ENCODE results near the gene PLA2G12A. TPM values are rescaled to one million over a fixed set of nuclear protein-coding genes. Genes with fewer than 3 reads are reported as not detected.

Gene PLA2G12A
- total and polyA plus RNA-seq, 2 donors, result 8.2 to 23.3 TPM

- Histone ChIP-seq H3K27ac (ENCODE audit: low read depth in 1 of 2, low read length in 1 of 2) (no peak overlapping the region), H3K4me1 (ENCODE audit: control insufficient read depth in 2 of 2, insufficient read depth in 2 of 2, low read length in 2 of 2) (no peaks in the 10 kb centered on the region), H3K9me3 (ENCODE audit: control insufficient read depth in 2 of 2, insufficient read depth in 1 of 2, low read length in 1 of 2) (no peaks in the 10 kb centered on the region), H3K4me3 (ENCODE audit: low read length in 2 of 2) (no peak overlapping the region), H3K27me3 (ENCODE audit: control insufficient read depth in 2 of 2, insufficient read depth in 1 of 2, low read length in 1 of 2) (no peaks in the 10 kb centered on the region), H3K36me3 (ENCODE audit: control insufficient read depth in 2 of 2, insufficient read depth in 2 of 2, low read length in 1 of 2) (no peaks in the 10 kb centered on the region)
- no peak for DNase-seq (ENCODE audit: low read depth in 6 of 9, low spot score in 9 of 9)
- WGBS, result 95% methylated on average over 4 of the region's 4 CpGs
These were observed 22.0 kb upstream of the PLA2G12A start for GRCh38 chr4:109751852-109752251.

GRCh38 chr4:109750652-109751244 is 20.9 kb upstream of the PLA2G12A start:
- Histone ChIP-seq H3K9me3 (ENCODE audit: control insufficient read depth in 2 of 2, insufficient read depth in 1 of 2, low read length in 1 of 2) (no peaks in the 10 kb centered on the region), H3K4me3 (ENCODE audit: low read length in 2 of 2) (no peak overlapping the region), H3K36me3 (ENCODE audit: control insufficient read depth in 2 of 2, insufficient read depth in 2 of 2, low read length in 1 of 2) (no peaks in the 10 kb centered on the region), H3K27ac (ENCODE audit: low read depth in 1 of 2, low read length in 1 of 2) (no peak overlapping the region), H3K4me1 (ENCODE audit: control insufficient read depth in 2 of 2, insufficient read depth in 2 of 2, low read length in 2 of 2) (no peaks in the 10 kb centered on the region), H3K27me3 (ENCODE audit: control insufficient read depth in 2 of 2, insufficient read depth in 1 of 2, low read length in 1 of 2) (no peaks in the 10 kb centered on the region)
- no peak for DNase-seq (ENCODE audit: low read depth in 6 of 9, low spot score in 9 of 9)
- WGBS, result 99% methylated on average over 4 of the region's 4 CpGs

DNA sequence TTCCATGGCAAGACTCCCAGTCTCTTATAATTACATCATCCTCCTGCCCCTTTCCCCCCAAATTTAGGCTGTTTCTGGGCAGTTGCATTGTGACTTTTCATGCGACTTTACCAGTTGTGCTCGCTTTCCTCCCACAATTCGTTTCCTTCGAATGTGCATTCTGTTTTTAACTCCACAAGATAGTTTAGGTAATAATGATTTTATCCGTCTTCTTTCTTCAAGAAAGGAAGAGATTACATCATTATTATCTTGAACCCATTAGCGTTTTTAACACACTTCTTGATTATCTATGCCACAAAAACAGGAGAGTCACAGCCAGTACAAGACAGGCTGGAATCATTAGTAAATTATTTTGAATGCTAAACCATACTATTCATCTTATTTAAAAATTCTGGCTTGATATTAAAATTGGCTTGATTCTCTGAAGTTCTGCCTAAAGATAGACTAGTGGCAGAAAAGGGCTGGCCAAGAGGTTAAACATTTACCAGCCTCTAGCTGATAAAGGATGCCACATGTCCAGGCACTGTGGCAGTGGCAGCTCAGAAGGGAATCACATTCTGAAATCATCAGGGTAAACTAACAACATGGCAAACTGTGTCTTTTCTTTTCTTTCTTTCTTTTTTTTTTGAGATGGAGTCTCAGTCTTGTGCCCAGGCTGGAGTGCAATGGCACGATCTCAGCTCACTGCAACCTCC is 19.7 kb upstream of the PLA2G12A start:
- H3K27me3 ChIP-seq (ENCODE audit: control insufficient read depth in 2 of 2, insufficient read depth in 1 of 2, low read length in 1 of 2), result no peaks in the 10 kb centered on the region
- 93% methylated on average over 7 of the region's 7 CpGs for WGBS
- H3K4me1 ChIP-seq (ENCODE audit: control insufficient read depth in 2 of 2, insufficient read depth in 2 of 2, low read length in 2 of 2), result no peaks in the 10 kb centered on the region
- DNase-seq (ENCODE audit: low read depth in 6 of 9, low spot score in 9 of 9), result no peak
- no peak overlapping the region for H3K27ac ChIP-seq (ENCODE audit: low read depth in 1 of 2, low read length in 1 of 2)
- H3K36me3 ChIP-seq (ENCODE audit: control insufficient read depth in 2 of 2, insufficient read depth in 2 of 2, low read length in 1 of 2), result no peaks in the 10 kb centered on the region
- H3K4me3 ChIP-seq (ENCODE audit: low read length in 2 of 2), result no peak overlapping the region
- no peaks in the 10 kb centered on the region for H3K9me3 ChIP-seq (ENCODE audit: control insufficient read depth in 2 of 2, insufficient read depth in 1 of 2, low read length in 1 of 2)

- no peaks in the 10 kb centered on the region for H3K36me3 ChIP-seq (ENCODE audit: control insufficient read depth in 2 of 2, insufficient read depth in 2 of 2, low read length in 1 of 2)
- H3K9me3 ChIP-seq (ENCODE audit: control insufficient read depth in 2 of 2, insufficient read depth in 1 of 2, low read length in 1 of 2), result no peaks in the 10 kb centered on the region
- no peaks in the 10 kb centered on the region for H3K4me1 ChIP-seq (ENCODE audit: control insufficient read depth in 2 of 2, insufficient read depth in 2 of 2, low read length in 2 of 2)
- no peak overlapping the region for H3K4me3 ChIP-seq (ENCODE audit: low read length in 2 of 2)
- no peaks in the 10 kb centered on the region for H3K27me3 ChIP-seq (ENCODE audit: control insufficient read depth in 2 of 2, insufficient read depth in 1 of 2, low read length in 1 of 2)
- 99% methylated on average over 1 of the region's 1 CpG for whole genome bisulfite sequencing
- no peak for DNase-seq (ENCODE audit: low read depth in 6 of 9, low spot score in 9 of 9)
- no peak overlapping the region for H3K27ac ChIP-seq (ENCODE audit: low read depth in 1 of 2, low read length in 1 of 2)
These were observed 18.2 kb upstream of the PLA2G12A start for GRCh38 chr4:109748114-109748513.

GRCh38 chr4:109746728-109747127 is 16.9 kb upstream of the PLA2G12A start:
- H3K9me3 ChIP-seq (ENCODE audit: control insufficient read depth in 2 of 2, insufficient read depth in 1 of 2, low read length in 1 of 2), result no peaks in the 10 kb centered on the region
- no peak overlapping the region for H3K4me3 ChIP-seq (ENCODE audit: low read length in 2 of 2)
- no peaks in the 10 kb centered on the region for H3K36me3 ChIP-seq (ENCODE audit: control insufficient read depth in 2 of 2, insufficient read depth in 2 of 2, low read length in 1 of 2)
- no peak for DNase-seq (ENCODE audit: low read depth in 6 of 9, low spot score in 9 of 9)
- no peaks in the 10 kb centered on the region for H3K27me3 ChIP-seq (ENCODE audit: control insufficient read depth in 2 of 2, insufficient read depth in 1 of 2, low read length in 1 of 2)
- 97% methylated on average over 2 of the region's 2 CpGs for WGBS
- H3K4me1 ChIP-seq (ENCODE audit: control insufficient read depth in 2 of 2, insufficient read depth in 2 of 2, low read length in 2 of 2), result no peaks in the 10 kb centered on the region
- no peak overlapping the region for H3K27ac ChIP-seq (ENCODE audit: low read depth in 1 of 2, low read length in 1 of 2)

DNA sequence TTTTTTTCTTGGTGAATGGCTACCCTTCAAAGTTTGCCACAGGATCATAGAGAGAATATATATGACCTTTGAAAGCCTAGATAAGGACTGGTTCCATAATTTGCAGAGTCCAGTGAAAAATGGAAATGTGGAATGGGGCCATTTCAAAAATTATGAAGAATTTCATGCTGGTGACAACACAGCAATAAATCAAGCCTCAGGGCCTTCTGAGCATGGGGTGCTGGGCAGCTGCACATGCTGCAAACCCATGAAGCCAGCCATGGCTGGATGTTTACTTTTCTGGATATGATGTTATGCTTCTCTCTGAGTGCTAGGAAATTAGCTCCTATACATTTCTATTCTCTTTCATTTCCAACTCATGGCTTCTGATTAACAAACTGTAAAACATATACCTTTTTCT is 16.0 kb upstream of the PLA2G12A start:
- no peak for DNase-seq (ENCODE audit: low read depth in 6 of 9, low spot score in 9 of 9)
- no peaks in the 10 kb centered on the region for H3K9me3 ChIP-seq (ENCODE audit: control insufficient read depth in 2 of 2, insufficient read depth in 1 of 2, low read length in 1 of 2)
- no peak overlapping the region for H3K4me3 ChIP-seq (ENCODE audit: low read length in 2 of 2)
- H3K36me3 ChIP-seq (ENCODE audit: control insufficient read depth in 2 of 2, insufficient read depth in 2 of 2, low read length in 1 of 2), result no peaks in the 10 kb centered on the region
- H3K27ac ChIP-seq (ENCODE audit: low read depth in 1 of 2, low read length in 1 of 2), result no peak overlapping the region
- no peaks in the 10 kb centered on the region for H3K4me1 ChIP-seq (ENCODE audit: control insufficient read depth in 2 of 2, insufficient read depth in 2 of 2, low read length in 2 of 2)
- no peaks in the 10 kb centered on the region for H3K27me3 ChIP-seq (ENCODE audit: control insufficient read depth in 2 of 2, insufficient read depth in 1 of 2, low read length in 1 of 2)

- no peaks in the 10 kb centered on the region for H3K4me1 ChIP-seq (ENCODE audit: control insufficient read depth in 2 of 2, insufficient read depth in 2 of 2, low read length in 2 of 2)
- no peaks in the 10 kb centered on the region for H3K36me3 ChIP-seq (ENCODE audit: control insufficient read depth in 2 of 2, insufficient read depth in 2 of 2, low read length in 1 of 2)
- no peak for DNase-seq (ENCODE audit: low read depth in 6 of 9, low spot score in 9 of 9)
- no peaks in the 10 kb centered on the region for H3K27me3 ChIP-seq (ENCODE audit: control insufficient read depth in 2 of 2, insufficient read depth in 1 of 2, low read length in 1 of 2)
- 98% methylated on average over 3 of the region's 3 CpGs for WGBS
- H3K4me3 ChIP-seq (ENCODE audit: low read length in 2 of 2), result no peak overlapping the region
- H3K9me3 ChIP-seq (ENCODE audit: control insufficient read depth in 2 of 2, insufficient read depth in 1 of 2, low read length in 1 of 2), result no peaks in the 10 kb centered on the region
- H3K27ac ChIP-seq (ENCODE audit: low read depth in 1 of 2, low read length in 1 of 2), result no peak overlapping the region
These were observed 9.7 kb upstream of the PLA2G12A start for GRCh38 chr4:109739547-109739946.

DNA sequence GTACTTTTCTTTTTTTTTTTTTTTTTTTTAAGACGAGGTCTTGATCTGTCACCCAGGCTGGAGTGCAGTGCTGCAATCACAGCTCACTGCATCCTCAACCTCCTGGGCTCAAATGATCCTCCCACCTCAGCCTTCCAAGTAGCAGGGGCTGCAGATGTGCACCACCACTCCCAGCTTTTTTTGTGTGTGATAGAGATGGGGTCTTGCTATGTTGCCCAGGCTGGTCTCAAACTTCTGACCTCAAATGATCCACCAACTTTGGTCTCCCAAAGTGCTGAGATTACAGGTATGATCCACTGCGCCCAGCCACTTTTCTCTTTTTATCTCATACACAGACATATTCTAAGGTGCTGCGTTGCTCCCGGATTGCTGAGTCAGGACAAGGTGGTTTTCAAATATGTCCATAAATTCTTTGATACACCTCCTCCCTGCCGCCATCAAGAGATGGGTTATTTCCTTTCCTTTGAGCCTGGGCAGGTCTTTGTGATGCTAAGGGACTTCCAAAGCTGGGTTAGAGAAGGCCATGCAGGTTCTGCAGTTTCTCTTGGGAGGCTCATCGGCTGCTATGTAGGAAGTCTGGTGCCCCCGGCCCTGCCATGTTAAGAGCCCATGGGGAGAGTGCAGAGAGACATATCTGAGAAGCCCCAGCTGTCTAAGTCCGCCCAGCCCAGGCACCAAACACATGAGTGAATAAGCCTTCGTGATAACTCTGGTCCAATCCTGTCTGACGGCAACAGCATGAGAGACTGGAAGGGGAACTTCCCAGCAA is 8.4 kb upstream of the PLA2G12A start:
- no peaks in the 10 kb centered on the region for H3K4me1 ChIP-seq (ENCODE audit: control insufficient read depth in 2 of 2, insufficient read depth in 2 of 2, low read length in 2 of 2)
- H3K36me3 ChIP-seq (ENCODE audit: control insufficient read depth in 2 of 2, insufficient read depth in 2 of 2, low read length in 1 of 2), result no peaks in the 10 kb centered on the region
- no peak for DNase-seq (ENCODE audit: low read depth in 6 of 9, low spot score in 9 of 9)
- WGBS, result 95% methylated on average over 10 of the region's 10 CpGs
- no peaks in the 10 kb centered on the region for H3K9me3 ChIP-seq (ENCODE audit: control insufficient read depth in 2 of 2, insufficient read depth in 1 of 2, low read length in 1 of 2)
- H3K27ac ChIP-seq (ENCODE audit: low read depth in 1 of 2, low read length in 1 of 2), result no peak overlapping the region
- no peak overlapping the region for H3K4me3 ChIP-seq (ENCODE audit: low read length in 2 of 2)
- no peaks in the 10 kb centered on the region for H3K27me3 ChIP-seq (ENCODE audit: control insufficient read depth in 2 of 2, insufficient read depth in 1 of 2, low read length in 1 of 2)

GRCh38 chr4:109735566-109736365 is 5.9 kb upstream of the PLA2G12A start:
- H3K4me3 ChIP-seq (ENCODE audit: low read length in 2 of 2), result no peak overlapping the region
- H3K27me3 ChIP-seq (ENCODE audit: control insufficient read depth in 2 of 2, insufficient read depth in 1 of 2, low read length in 1 of 2), result no peaks in the 10 kb centered on the region
- H3K4me1 ChIP-seq (ENCODE audit: control insufficient read depth in 2 of 2, insufficient read depth in 2 of 2, low read length in 2 of 2), result no peaks in the 10 kb centered on the region
- H3K27ac ChIP-seq (ENCODE audit: low read depth in 1 of 2, low read length in 1 of 2), result no peak overlapping the region
- H3K36me3 ChIP-seq (ENCODE audit: control insufficient read depth in 2 of 2, insufficient read depth in 2 of 2, low read length in 1 of 2), result no peaks in the 10 kb centered on the region
- no peaks in the 10 kb centered on the region for H3K9me3 ChIP-seq (ENCODE audit: control insufficient read depth in 2 of 2, insufficient read depth in 1 of 2, low read length in 1 of 2)
- WGBS, result 95% methylated on average over 7 of the region's 7 CpGs
- DNase-seq (ENCODE audit: low read depth in 6 of 9, low spot score in 9 of 9), result no peak
